K562 treated with DMSO at 1 percent for 24 hours (cell line): ENCODE results near the gene EDARADD. TPM values are rescaled to one million over a fixed set of nuclear protein-coding genes. Genes with fewer than 3 reads are reported as not detected.

Experiments used
- total RNA-seq: library from RNA; unstranded; fragments of 300-600 nt; gene quantifications from 2 replicates; pipeline ENCODE4 v1.2.3, GENCODE V29; 2022; ENCODE audit warnings: low read depth; ENCODE audit not compliant: insufficient read depth

Gene EDARADD
- 12.2 and 14.0 TPM in 2 replicates for total RNA-seq

GRCh38 chr1:236393681-236394481, at the start of gene EDARADD:
Gene EDARADD (plus strand): TSS chr1:236394286. CDS start chr1:236394445, 159 bp downstream.

GRCh38 chr1:236523704-236524141, 129.6 kb downstream of the EDARADD start, which contains the start of gene LGALS8:
Gene LGALS8 (plus strand): TSS chr1:236523982. CDS start chr1:236526071, 2,089 bp downstream.

Other genes starting within 250 kb of the EDARADD start
- 5.0 and 5.2 TPM in 2 replicates for gene ERO1B, start 112.3 kb upstream of the EDARADD start, total RNA-seq
- 43.1 and 50.3 TPM in 2 replicates for gene LGALS8, start 129.7 kb downstream of the EDARADD start, total RNA-seq
- 8.3 and 10.8 TPM in 2 replicates for gene HEATR1, start 210.2 kb downstream of the EDARADD start, total RNA-seq